ENCODE data around the gene GARNL3.

The GARNL3 gene

DNA sequence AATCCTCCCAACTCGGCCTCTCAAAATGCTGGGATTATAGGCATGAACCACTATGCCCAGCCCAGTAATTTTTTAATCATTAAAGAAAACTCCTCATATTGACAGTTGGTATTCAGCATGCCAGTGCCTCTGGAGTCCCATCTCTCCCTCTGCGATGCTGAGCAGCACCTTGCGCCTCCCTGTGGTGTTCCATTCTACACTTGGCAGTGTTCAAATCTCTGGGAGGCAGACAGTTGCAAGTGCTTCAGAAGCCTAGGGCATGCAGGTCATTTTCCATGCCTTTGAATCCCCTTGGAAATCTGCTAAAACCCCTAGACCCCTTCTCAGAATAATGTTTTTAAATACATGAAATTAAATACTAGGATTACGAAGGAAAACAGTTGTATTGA is 41.3 kb downstream of the GARNL3 start:
- ChIA-PET CTCF (no interaction called here), POLR2A (no interaction called here)
- Histone ChIP-seq H3K4me3 (ENCODE audit: low read depth, low read length) (no peak overlapping the region), H3K27ac (ENCODE audit: extremely low read depth, low read depth, low read length) (no peak overlapping the region), H3K36me3 (ENCODE audit: control insufficient read depth in 2 of 2, insufficient read depth in 1 of 2, low read length in 2 of 2) (no peaks in the 10 kb centered on the region), H3K4me1 (ENCODE audit: control insufficient read depth, insufficient read depth, low read length) (0 out of 2 replicates have a peak, but pooled peaks cover 9% of the 10 kb centered on the region), H3K9me3 (ENCODE audit: control insufficient read depth, insufficient read depth, low read depth, low read length) (no peaks in the 10 kb centered on the region)
- no peak for TF ChIP-seq ZNF394 (tag by site-specific recombination; IDR thresholded peaks at IDR 0.05; ENCODE audit: borderline replicate concordance)
- no peak for TF ChIP-seq ZNF701 (tag by site-specific recombination; IDR thresholded peaks at IDR 0.05)
- TF ChIP-seq, protein P1, sequence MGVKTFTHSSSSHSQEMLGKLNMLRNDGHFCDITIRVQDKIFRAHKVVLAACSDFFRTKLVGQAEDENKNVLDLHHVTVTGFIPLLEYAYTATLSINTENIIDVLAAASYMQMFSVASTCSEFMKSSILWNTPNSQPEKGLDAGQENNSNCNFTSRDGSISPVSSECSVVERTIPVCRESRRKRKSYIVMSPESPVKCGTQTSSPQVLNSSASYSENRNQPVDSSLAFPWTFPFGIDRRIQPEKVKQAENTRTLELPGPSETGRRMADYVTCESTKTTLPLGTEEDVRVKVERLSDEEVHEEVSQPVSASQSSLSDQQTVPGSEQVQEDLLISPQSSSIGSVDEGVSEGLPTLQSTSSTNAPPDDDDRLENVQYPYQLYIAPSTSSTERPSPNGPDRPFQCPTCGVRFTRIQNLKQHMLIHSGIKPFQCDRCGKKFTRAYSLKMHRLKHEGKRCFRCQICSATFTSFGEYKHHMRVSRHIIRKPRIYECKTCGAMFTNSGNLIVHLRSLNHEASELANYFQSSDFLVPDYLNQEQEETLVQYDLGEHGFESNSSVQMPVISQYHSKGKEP (tag by site-specific recombination; IDR thresholded peaks at IDR 0.05): no peak
- TF ChIP-seq GLIS1 (tag by site-specific recombination; IDR thresholded peaks at IDR 0.05): no peak
- TF ChIP-seq GLI4 (tag by site-specific recombination; IDR thresholded peaks at IDR 0.05): no peak
- no peak for TF ChIP-seq BCL11B (tag by site-specific recombination; IDR thresholded peaks at IDR 0.05; ENCODE audit: low read depth)
- TF ChIP-seq ZNF37A (tag by site-specific recombination; IDR thresholded peaks at IDR 0.05): no peak
- TF ChIP-seq, protein P2, sequence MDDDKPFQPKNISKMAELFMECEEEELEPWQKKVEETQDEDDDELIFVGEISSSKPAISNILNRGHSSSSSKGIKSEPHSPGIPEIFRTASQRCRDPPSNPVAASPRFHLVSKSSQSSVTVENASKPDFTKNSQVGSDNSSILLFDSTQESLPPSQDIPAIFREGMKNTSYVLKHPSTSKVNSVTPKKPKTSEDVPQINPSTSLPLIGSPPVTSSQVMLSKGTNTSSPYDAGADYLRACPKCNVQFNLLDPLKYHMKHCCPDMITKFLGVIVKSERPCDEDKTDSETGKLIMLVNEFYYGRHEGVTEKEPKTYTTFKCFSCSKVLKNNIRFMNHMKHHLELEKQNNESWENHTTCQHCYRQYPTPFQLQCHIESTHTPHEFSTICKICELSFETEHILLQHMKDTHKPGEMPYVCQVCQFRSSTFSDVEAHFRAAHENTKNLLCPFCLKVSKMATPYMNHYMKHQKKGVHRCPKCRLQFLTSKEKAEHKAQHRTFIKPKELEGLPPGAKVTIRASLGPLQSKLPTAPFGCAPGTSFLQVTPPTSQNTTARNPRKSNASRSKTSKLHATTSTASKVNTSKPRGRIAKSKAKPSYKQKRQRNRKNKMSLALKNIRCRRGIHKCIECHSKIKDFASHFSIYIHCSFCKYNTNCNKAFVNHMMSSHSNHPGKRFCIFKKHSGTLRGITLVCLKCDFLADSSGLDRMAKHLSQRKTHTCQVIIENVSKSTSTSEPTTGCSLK (tag by site-specific recombination; IDR thresholded peaks at IDR 0.05): no peak
- no peak for TF ChIP-seq ZEB2 (tag by site-specific recombination; IDR thresholded peaks at IDR 0.05)
- TF ChIP-seq SP3 (tag by site-specific recombination; IDR thresholded peaks at IDR 0.05): no peak
- no peak for TF ChIP-seq ZNF580 (tag by site-specific recombination; IDR thresholded peaks at IDR 0.05)
- no peak for TF ChIP-seq ZNF280D (tag by site-specific recombination; IDR thresholded peaks at IDR 0.05)
- TF ChIP-seq ZNF324 (tag by site-specific recombination; IDR thresholded peaks at IDR 0.05): no peak

GRCh38 chr9:127307802-127308201 is 43.2 kb downstream of the GARNL3 start:
- TF ChIP-seq, protein P3, sequence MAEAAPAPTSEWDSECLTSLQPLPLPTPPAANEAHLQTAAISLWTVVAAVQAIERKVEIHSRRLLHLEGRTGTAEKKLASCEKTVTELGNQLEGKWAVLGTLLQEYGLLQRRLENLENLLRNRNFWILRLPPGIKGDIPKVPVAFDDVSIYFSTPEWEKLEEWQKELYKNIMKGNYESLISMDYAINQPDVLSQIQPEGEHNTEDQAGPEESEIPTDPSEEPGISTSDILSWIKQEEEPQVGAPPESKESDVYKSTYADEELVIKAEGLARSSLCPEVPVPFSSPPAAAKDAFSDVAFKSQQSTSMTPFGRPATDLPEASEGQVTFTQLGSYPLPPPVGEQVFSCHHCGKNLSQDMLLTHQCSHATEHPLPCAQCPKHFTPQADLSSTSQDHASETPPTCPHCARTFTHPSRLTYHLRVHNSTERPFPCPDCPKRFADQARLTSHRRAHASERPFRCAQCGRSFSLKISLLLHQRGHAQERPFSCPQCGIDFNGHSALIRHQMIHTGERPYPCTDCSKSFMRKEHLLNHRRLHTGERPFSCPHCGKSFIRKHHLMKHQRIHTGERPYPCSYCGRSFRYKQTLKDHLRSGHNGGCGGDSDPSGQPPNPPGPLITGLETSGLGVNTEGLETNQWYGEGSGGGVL (tag by site-specific recombination; IDR thresholded peaks at IDR 0.05): no peak
- no peak for TF ChIP-seq SP3 (tag by site-specific recombination; IDR thresholded peaks at IDR 0.05)
- TF ChIP-seq ZNF146 (tag by site-specific recombination; IDR thresholded peaks at IDR 0.05): no peak
- no peak for TF ChIP-seq ZNF10 (tag by site-specific recombination; IDR thresholded peaks at IDR 0.05)
- TF ChIP-seq ZNF24 (tag by site-specific recombination; IDR thresholded peaks at IDR 0.05): no peak
- no peak for TF ChIP-seq ZBTB48 (tag by site-specific recombination; IDR thresholded peaks at IDR 0.05)
- H3K36me3 ChIP-seq (ENCODE audit: control insufficient read depth in 2 of 2, insufficient read depth in 1 of 2, low read length in 2 of 2): no peaks in the 10 kb centered on the region
- ChIA-PET POLR2A (interaction anchor here (1.3 kb wide), 1 partner anchor 83 kb away, joined by 4 read pairs; no protein-coding TSS in a partner anchor), CTCF (interaction anchor here (1.0 kb wide), 1 partner anchor 8 kb away, joined by 3 read pairs; no protein-coding TSS in a partner anchor)
- H3K9me3 ChIP-seq (ENCODE audit: control insufficient read depth, insufficient read depth, low read depth, low read length): no peaks in the 10 kb centered on the region
- no peak overlapping the region for H3K4me3 ChIP-seq (ENCODE audit: low read depth, low read length)
- H3K27ac ChIP-seq (ENCODE audit: extremely low read depth, low read depth, low read length): no peak overlapping the region
- H3K4me1 ChIP-seq (ENCODE audit: control insufficient read depth, insufficient read depth, low read length): 0 out of 2 replicates have a peak, but pooled peaks cover 9% of the 10 kb centered on the region
